HEK293 (cell line): ENCODE measurements around the gene PCDH9.

Experiments used
- CTCF ChIA-PET: fragments of 350-600 bp; formaldehyde crosslinking; extraction: SDS; loops from one replicate; lab custom pipeline; 2021; ENCODE audit warnings: antibody characterized with exemption; lab: Yijun Ruan, JAX
- POLR2A ChIA-PET: fragments of 300-600 bp; formaldehyde crosslinking; extraction: SDS; loops from one replicate; lab custom pipeline; 2020; ENCODE audit warnings: antibody characterized with exemption, inconsistent platforms; lab: Yijun Ruan, JAX
- H3K27ac ChIP-seq: fragments of 200-500 bp; sonication (Bioruptor generic); 2 replicates; pipeline ENCODE4 v1.5.1; 2014; ENCODE audit warnings: low read depth, low read length, control low read depth, inconsistent platforms; ENCODE audit errors: extremely low read depth
- H3K36me3 ChIP-seq, 2 experiments: fragments of 200-500 bp in 1 of 2; sonication (Bioruptor generic) in 1 of 2; 1 replicate in 1 of 2; 2 replicates in 1 of 2; pipeline ENCODE4 v1.5.1; 2014 to 2017; ENCODE audit warnings: inconsistent platforms in 2 of 2, low read length in 2 of 2; ENCODE audit not compliant: control insufficient read depth in 2 of 2, insufficient read depth in 1 of 2
- H3K4me1 ChIP-seq: fragments of 200-500 bp; sonication (Bioruptor generic); 2 replicates; pipeline ENCODE4 v1.5.1; 2014; ENCODE audit warnings: mild to moderate bottlenecking, low read length, inconsistent platforms; ENCODE audit not compliant: control insufficient read depth, insufficient read depth
- H3K4me3 ChIP-seq: 2 replicates; pipeline ENCODE4 v1.5.1; 2011; ENCODE audit warnings: low read depth, mild to moderate bottlenecking, control low read depth, low read length, moderate library complexity
- H3K9me3 ChIP-seq: fragments of 200-500 bp; sonication (Bioruptor generic); 2 replicates; pipeline ENCODE4 v1.5.1; 2014; ENCODE audit warnings: low read depth, low read length, inconsistent platforms; ENCODE audit not compliant: control insufficient read depth, insufficient read depth
- GLI4 ChIP-seq: fragments of 450-650 bp; formaldehyde crosslinking; IDR thresholded peaks from 2 replicates; pipeline ENCODE4 v1.5.1; 2016; ENCODE audit warnings: missing biosample characterization, missing genetic modification characterization
- HOXC10 ChIP-seq: sonication (generic); formaldehyde crosslinking; IDR thresholded peaks from 2 replicates; pipeline ENCODE4 v1.8.1; 2023; ENCODE audit warnings: mild to moderate bottlenecking, missing genetic modification reagents
- HOXD13 ChIP-seq: sonication (generic); formaldehyde crosslinking; IDR thresholded peaks from 2 replicates; pipeline ENCODE4 v1.8.0; 2022; ENCODE audit warnings: missing genetic modification reagents, borderline replicate concordance
- KLF10 ChIP-seq: fragments of 450-650 bp; IDR thresholded peaks from 2 replicates; pipeline ENCODE4 v1.5.1; 2018; ENCODE audit warnings: missing biosample characterization, mild to moderate bottlenecking, missing genetic modification characterization
- KLF16 ChIP-seq: fragments of 450-650 bp; formaldehyde crosslinking; IDR thresholded peaks from 2 replicates; pipeline ENCODE4 v1.5.1; 2017; ENCODE audit warnings: missing biosample characterization, missing genetic modification characterization
- KLF8 ChIP-seq: fragments of 450-650 bp; formaldehyde crosslinking; IDR thresholded peaks from 2 replicates; pipeline ENCODE4 v1.5.1; 2016; ENCODE audit warnings: missing biosample characterization, missing genetic modification characterization
- ZBTB17 ChIP-seq: fragments of 450-650 bp; formaldehyde crosslinking; IDR thresholded peaks from 2 replicates; pipeline ENCODE4 v1.5.1; 2016; ENCODE audit warnings: missing biosample characterization, missing genetic modification characterization
- ZBTB49 ChIP-seq: fragments of 450-650 bp; formaldehyde crosslinking; IDR thresholded peaks from 2 replicates; pipeline ENCODE4 v1.5.1; 2016; ENCODE audit warnings: missing biosample characterization, missing genetic modification characterization, low read depth
- ZNF114 ChIP-seq: fragments of 450-650 bp; formaldehyde crosslinking; IDR thresholded peaks from 2 replicates; pipeline ENCODE4 v1.5.0; 2017; ENCODE audit warnings: missing biosample characterization, missing genetic modification characterization
- ZNF221 ChIP-seq: fragments of 450-650 bp; formaldehyde crosslinking; IDR thresholded peaks from 2 replicates; pipeline ENCODE4 v1.5.1; 2017; ENCODE audit warnings: missing biosample characterization, missing genetic modification characterization, borderline replicate concordance
- ZNF223 ChIP-seq: fragments of 450-650 bp; formaldehyde crosslinking; IDR thresholded peaks from 2 replicates; pipeline ENCODE4 v1.5.1; 2016; ENCODE audit warnings: missing biosample characterization, missing genetic modification characterization
- ZNF518A ChIP-seq: fragments of 450-650 bp; formaldehyde crosslinking; conservative IDR thresholded peaks from 2 replicates; pipeline ENCODE4 v1.5.1; 2016; ENCODE audit warnings: low read depth, missing biosample characterization, missing genetic modification characterization
- ZNF585B ChIP-seq: fragments of 450-650 bp; formaldehyde crosslinking; IDR thresholded peaks from 2 replicates; pipeline ENCODE4 v1.5.1; 2016; ENCODE audit warnings: missing biosample characterization, missing genetic modification characterization
- ZNF639 ChIP-seq: fragments of 450-650 bp; formaldehyde crosslinking; IDR thresholded peaks from 2 replicates; pipeline ENCODE4 v1.5.1; 2016; ENCODE audit warnings: missing biosample characterization, missing genetic modification characterization
- ZNF658 ChIP-seq: fragments of 450-650 bp; formaldehyde crosslinking; IDR thresholded peaks from 2 replicates; pipeline ENCODE4; 2016; ENCODE audit warnings: missing biosample characterization, missing genetic modification characterization
- ZNF660 ChIP-seq: fragments of 450-650 bp; IDR thresholded peaks from 2 replicates; pipeline ENCODE4 v1.5.1; 2018; ENCODE audit warnings: missing biosample characterization, mild to moderate bottlenecking, missing genetic modification characterization
- ZNF664 ChIP-seq: fragments of 450-650 bp; formaldehyde crosslinking; IDR thresholded peaks from 2 replicates; pipeline ENCODE4 v1.5.1; 2016; ENCODE audit warnings: missing biosample characterization, missing genetic modification characterization
- ZNF692 ChIP-seq: fragments of 450-650 bp; formaldehyde crosslinking; IDR thresholded peaks from 2 replicates; pipeline ENCODE4 v1.5.1; 2016; ENCODE audit warnings: missing biosample characterization, missing genetic modification characterization
- ZNF777 ChIP-seq: fragments of 450-650 bp; formaldehyde crosslinking; IDR thresholded peaks from 2 replicates; pipeline ENCODE4 v1.5.1; 2017; ENCODE audit warnings: missing biosample characterization, missing genetic modification characterization, borderline replicate concordance

PCDH9 gene

GRCh38 chr13:67156723-67157060 is 73.4 kb downstream of the PCDH9 start (continued):
- TF ChIP-seq ZNF221 (tag by site-specific recombination) (no peak), ZBTB49 (no peak)

GRCh38 chr13:67155898-67156722 is 74.0 kb downstream of the PCDH9 start:
- Histone ChIP-seq H3K4me3 (no peak overlapping the region), H3K27ac (no peak overlapping the region), H3K9me3 (no peaks in the 10 kb centered on the region), H3K36me3 (no peaks in the 10 kb centered on the region), H3K4me1 (no peaks in the 10 kb centered on the region)
- TF ChIP-seq ZNF777 (tag by site-specific recombination) (no peak), KLF10 (tag by site-specific recombination) (no peak), ZNF585B (no peak), ZNF660 (tag by site-specific recombination) (no peak), KLF8 (no peak), ZNF692 (tag by site-specific recombination) (no peak), ZNF664 (tag by site-specific recombination) (no peak), ZNF114 (tag by site-specific recombination) (no peak), KLF16 (tag by site-specific recombination) (no peak), ZNF639 (tag by site-specific recombination) (no peak), HOXC10 (CRISPR knock-in tag) (no peak), ZBTB17 (tag by site-specific recombination) (no peak), ZNF658 (tag by site-specific recombination) (no peak), HOXD13 (CRISPR knock-in tag) (no peak), GLI4 (no peak), ZNF223 (no peak), ZNF518A (tag by site-specific recombination) (no peak), ZBTB49 (no peak)
- ChIA-PET CTCF (no interaction called here), POLR2A (no interaction called here)
